Endothelial cell of umbilical vein (primary cell): ENCODE results near the gene KLHL4.

Experiments used
- EZH2 ChIP-seq: IDR thresholded peaks from 2 replicates; pipeline ENCODE4 v1.6.1; 2012; ENCODE audit warnings: borderline replicate concordance, low read depth, mild to moderate bottlenecking, moderate library complexity, low read length, inconsistent platforms; ENCODE audit not compliant: severe bottlenecking
- FOS ChIP-seq: IDR thresholded peaks from 2 replicates; pipeline ENCODE4 v1.6.1; 2011; ENCODE audit warnings: mild to moderate bottlenecking, low read length, moderate library complexity, borderline replicate concordance; ENCODE audit not compliant: insufficient read depth
- GATA2 ChIP-seq: IDR thresholded peaks from 2 replicates; pipeline ENCODE4 v1.7.0; 2011; ENCODE audit warnings: low read depth, mild to moderate bottlenecking, moderate library complexity, mixed read lengths, low read length; ENCODE audit not compliant: insufficient read length, insufficient read depth
- JUN ChIP-seq: IDR thresholded peaks from 2 replicates; pipeline ENCODE4 v1.6.1; 2011; ENCODE audit warnings: borderline replicate concordance, low read depth; ENCODE audit not compliant: insufficient read length, insufficient read depth
- MYC ChIP-seq: IDR thresholded peaks from one replicate; pipeline ENCODE4 v1.6.1; 2011; ENCODE audit warnings: mild to moderate bottlenecking, low read depth, low read length
- POLR2A ChIP-seq: IDR thresholded peaks from 2 replicates; pipeline ENCODE4 v1.6.1; 2012; ENCODE audit warnings: low read depth, mild to moderate bottlenecking, control low read depth, low read length
- POLR2AphosphoS5 ChIP-seq: IDR thresholded peaks from 2 replicates; pipeline ENCODE4 v1.6.1; 2012; ENCODE audit warnings: low read depth, mild to moderate bottlenecking, control low read depth, low read length, moderate library complexity; ENCODE audit not compliant: insufficient read depth
- TF ChIP-seq, protein P1 (sequence below), 2 donors: IDR thresholded peaks; 1 replicate in 1 of 2; 2 replicates in 1 of 2; pipeline ENCODE4 v1.5.1; 2011; ENCODE audit warnings: low read length in 2 of 2, mild to moderate bottlenecking in 2 of 2, moderate library complexity in 2 of 2, control low read depth in 1 of 2, inconsistent platforms in 1 of 2, low read depth in 1 of 2; ENCODE audit not compliant: insufficient read depth in 1 of 2; ENCODE audit errors: extremely low read depth in 1 of 2
- TF ChIP-seq, protein P2 (sequence below): IDR thresholded peaks from 2 replicates; pipeline ENCODE4 v1.6.1; 2011; ENCODE audit not compliant: insufficient read depth, insufficient read length

DNA sequence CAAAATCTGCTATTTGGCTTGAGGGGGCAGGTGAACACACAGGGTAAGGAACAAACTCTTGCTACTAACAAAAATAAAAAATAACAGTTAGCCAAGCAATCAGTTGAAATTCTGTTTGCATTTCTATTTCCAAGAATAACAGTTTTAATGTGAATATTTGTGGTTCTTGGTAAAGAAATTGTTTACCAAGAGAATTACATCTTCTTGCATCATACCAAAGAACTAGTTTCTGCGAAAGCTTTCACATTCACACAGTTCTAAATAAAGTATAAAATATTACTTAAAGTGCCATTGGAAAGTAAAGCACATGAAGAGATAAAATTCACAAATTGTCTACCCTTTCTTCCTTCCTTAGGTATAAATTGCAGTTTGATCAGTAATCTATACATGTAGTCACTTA lies 54.4 kb downstream of the KLHL4 start:
- TF ChIP-seq EZH2, result no peak
- no peak for TF ChIP-seq MYC
- no peak for TF ChIP-seq JUN
- TF ChIP-seq, protein P1, sequence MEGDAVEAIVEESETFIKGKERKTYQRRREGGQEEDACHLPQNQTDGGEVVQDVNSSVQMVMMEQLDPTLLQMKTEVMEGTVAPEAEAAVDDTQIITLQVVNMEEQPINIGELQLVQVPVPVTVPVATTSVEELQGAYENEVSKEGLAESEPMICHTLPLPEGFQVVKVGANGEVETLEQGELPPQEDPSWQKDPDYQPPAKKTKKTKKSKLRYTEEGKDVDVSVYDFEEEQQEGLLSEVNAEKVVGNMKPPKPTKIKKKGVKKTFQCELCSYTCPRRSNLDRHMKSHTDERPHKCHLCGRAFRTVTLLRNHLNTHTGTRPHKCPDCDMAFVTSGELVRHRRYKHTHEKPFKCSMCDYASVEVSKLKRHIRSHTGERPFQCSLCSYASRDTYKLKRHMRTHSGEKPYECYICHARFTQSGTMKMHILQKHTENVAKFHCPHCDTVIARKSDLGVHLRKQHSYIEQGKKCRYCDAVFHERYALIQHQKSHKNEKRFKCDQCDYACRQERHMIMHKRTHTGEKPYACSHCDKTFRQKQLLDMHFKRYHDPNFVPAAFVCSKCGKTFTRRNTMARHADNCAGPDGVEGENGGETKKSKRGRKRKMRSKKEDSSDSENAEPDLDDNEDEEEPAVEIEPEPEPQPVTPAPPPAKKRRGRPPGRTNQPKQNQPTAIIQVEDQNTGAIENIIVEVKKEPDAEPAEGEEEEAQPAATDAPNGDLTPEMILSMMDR (IDR thresholded peaks at IDR 0.05; ENCODE audit: extremely low read depth in 1 of 2, insufficient read depth in 1 of 2, low read depth in 1 of 2, low read length in 2 of 2), result no peak
- TF ChIP-seq, protein P2, sequence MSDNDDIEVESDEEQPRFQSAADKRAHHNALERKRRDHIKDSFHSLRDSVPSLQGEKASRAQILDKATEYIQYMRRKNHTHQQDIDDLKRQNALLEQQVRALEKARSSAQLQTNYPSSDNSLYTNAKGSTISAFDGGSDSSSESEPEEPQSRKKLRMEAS, result no peak
- TF ChIP-seq POLR2AphosphoS5, result no peak
- TF ChIP-seq POLR2A, result no peak
- no peak for TF ChIP-seq GATA2
- TF ChIP-seq FOS, result no peak
